ENCODE data around the gene APC2.

DNA sequence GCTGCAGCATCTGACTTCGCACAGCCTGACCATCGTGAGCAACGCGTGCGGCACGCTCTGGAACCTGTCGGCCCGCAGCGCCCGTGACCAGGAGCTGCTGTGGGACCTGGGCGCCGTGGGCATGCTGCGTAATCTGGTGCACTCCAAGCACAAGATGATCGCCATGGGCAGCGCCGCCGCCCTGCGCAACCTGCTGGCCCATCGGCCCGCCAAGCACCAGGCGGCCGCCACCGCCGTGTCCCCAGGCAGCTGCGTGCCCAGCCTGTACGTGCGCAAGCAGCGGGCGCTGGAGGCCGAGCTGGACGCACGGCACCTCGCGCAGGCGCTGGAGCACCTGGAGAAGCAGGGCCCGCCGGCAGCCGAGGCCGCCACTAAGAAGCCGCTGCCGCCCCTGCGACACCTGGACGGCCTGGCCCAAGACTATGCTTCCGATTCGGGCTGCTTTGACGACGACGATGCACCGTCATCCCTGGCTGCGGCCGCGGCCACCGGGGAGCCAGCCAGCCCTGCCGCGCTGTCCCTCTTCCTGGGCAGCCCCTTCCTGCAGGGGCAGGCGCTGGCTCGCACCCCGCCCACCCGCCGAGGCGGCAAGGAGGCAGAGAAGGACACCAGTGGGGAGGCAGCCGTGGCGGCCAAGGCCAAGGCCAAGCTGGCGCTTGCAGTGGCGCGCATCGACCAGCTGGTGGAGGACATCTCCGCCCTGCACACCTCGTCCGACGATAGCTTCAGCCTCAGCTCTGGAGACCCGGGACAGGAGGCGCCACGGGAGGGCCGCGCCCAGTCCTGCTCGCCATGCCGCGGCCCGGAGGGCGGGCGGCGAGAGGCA, 15.5 kb downstream of the APC2 start:
- TF ChIP-seq, protein P1, sequence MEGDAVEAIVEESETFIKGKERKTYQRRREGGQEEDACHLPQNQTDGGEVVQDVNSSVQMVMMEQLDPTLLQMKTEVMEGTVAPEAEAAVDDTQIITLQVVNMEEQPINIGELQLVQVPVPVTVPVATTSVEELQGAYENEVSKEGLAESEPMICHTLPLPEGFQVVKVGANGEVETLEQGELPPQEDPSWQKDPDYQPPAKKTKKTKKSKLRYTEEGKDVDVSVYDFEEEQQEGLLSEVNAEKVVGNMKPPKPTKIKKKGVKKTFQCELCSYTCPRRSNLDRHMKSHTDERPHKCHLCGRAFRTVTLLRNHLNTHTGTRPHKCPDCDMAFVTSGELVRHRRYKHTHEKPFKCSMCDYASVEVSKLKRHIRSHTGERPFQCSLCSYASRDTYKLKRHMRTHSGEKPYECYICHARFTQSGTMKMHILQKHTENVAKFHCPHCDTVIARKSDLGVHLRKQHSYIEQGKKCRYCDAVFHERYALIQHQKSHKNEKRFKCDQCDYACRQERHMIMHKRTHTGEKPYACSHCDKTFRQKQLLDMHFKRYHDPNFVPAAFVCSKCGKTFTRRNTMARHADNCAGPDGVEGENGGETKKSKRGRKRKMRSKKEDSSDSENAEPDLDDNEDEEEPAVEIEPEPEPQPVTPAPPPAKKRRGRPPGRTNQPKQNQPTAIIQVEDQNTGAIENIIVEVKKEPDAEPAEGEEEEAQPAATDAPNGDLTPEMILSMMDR (IDR thresholded peaks at IDR 0.05) = peak; percentile 22
- no peak for TF ChIP-seq EZH2 (IDR thresholded peaks at IDR 0.05; ENCODE audit: borderline replicate concordance, insufficient read depth, low read depth, low read length, poor library complexity, severe bottlenecking)
